ENCODE data around the gene KIF18A. TPM values are rescaled to one million over a fixed set of nuclear protein-coding genes. Genes with fewer than 3 reads are reported as not detected.

KIF18A gene
- total RNA-seq, 1 donor from 2014 or later = 4.4 TPM

DNA sequence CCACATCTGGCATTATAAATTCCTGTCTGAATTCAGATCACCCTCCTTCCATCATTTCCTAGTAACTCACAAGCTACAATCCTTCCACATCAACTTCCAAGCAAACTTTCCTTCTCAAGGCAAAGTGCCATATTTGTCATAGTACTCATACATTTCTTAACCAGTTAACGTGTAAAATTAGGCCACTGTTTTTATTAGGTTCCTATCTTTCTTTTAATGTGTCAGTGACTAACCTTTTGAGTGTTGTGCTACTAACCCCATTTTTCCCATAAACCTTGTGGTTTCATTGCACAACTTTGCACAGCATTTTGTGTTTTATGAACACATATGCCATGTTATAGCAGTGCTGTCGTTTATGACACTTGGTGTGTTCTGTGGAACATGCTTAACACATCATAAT is 90.1 kb downstream of the KIF18A start:
- Mint-ChIP-seq H3K27me3 (no peaks in the 10 kb centered on the region), H3K27ac (no peak overlapping the region), H3K4me1 (no peaks in the 10 kb centered on the region), H3K9me3 (no peaks in the 10 kb centered on the region), H3K4me3 (no peak overlapping the region), H3K36me3 (ENCODE audit: low read depth) (no peaks in the 10 kb centered on the region)
- ChIA-PET CTCF (no interaction called here), POLR2A (no interaction called here)
- intact Hi-C loops (cut with micrococcal nuclease) = no loop called here
- ATAC-seq (ENCODE audit: low read depth) (no peak), DNase-seq (no peak)
- TF ChIP-seq, protein P1, sequence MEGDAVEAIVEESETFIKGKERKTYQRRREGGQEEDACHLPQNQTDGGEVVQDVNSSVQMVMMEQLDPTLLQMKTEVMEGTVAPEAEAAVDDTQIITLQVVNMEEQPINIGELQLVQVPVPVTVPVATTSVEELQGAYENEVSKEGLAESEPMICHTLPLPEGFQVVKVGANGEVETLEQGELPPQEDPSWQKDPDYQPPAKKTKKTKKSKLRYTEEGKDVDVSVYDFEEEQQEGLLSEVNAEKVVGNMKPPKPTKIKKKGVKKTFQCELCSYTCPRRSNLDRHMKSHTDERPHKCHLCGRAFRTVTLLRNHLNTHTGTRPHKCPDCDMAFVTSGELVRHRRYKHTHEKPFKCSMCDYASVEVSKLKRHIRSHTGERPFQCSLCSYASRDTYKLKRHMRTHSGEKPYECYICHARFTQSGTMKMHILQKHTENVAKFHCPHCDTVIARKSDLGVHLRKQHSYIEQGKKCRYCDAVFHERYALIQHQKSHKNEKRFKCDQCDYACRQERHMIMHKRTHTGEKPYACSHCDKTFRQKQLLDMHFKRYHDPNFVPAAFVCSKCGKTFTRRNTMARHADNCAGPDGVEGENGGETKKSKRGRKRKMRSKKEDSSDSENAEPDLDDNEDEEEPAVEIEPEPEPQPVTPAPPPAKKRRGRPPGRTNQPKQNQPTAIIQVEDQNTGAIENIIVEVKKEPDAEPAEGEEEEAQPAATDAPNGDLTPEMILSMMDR (IDR thresholded peaks at IDR 0.05) = no peak

DNA sequence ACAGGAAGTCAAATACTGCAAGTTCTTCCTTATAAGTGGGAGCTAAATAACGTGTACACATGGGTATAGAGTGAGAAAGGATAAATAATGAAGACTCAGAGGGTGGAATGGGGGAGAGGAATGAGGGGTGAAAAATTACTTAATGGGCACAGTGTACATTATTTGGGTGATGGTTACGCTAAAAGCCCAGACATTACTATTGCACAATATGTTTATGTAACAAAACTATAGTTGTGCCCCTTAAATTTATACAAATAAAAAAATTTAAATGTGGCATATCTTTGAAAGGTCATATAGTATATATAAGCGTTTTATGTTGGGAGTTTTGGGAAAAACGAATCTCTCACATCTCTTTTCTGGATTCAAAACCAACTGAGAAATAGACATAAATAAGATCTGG is 96.1 kb downstream of the KIF18A start:
- H3K36me3 Mint-ChIP-seq (ENCODE audit: low read depth) = no peaks in the 10 kb centered on the region
- ChIA-PET POLR2A (no interaction called here), CTCF (no interaction called here)
- ATAC-seq (ENCODE audit: low read depth) = no peak
- intact Hi-C loops (cut with micrococcal nuclease) = no loop called here
- no peaks in the 10 kb centered on the region for H3K9me3 Mint-ChIP-seq
- H3K27ac Mint-ChIP-seq = no peak overlapping the region
- TF ChIP-seq, protein P1 (IDR thresholded peaks at IDR 0.05) = no peak
- DNase-seq = no peak
- H3K4me1 Mint-ChIP-seq = no peaks in the 10 kb centered on the region
- no peak overlapping the region for H3K4me3 Mint-ChIP-seq
- no peaks in the 10 kb centered on the region for H3K27me3 Mint-ChIP-seq

DNA sequence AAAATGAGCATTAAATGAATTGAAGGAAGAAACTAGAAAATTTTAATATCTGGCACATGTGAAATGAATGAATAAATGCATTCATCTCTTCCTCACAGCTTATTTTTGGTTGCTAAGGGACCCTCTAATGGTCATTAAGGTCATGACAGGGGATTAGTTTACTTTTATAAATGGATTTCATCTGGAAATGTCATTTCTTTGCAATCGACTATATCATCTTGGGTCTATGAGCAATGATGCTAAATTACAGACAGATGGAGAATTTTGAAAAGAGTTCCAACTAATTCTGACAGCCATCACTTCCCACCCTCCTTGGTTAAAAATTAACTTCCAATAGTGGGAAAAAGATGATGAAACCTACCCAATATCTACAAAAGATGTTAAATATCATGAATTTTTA is 98.0 kb downstream of the KIF18A start:
- Mint-ChIP-seq H3K27ac (no peak overlapping the region), H3K4me3 (no peak overlapping the region), H3K36me3 (ENCODE audit: low read depth) (no peaks in the 10 kb centered on the region), H3K9me3 (no peaks in the 10 kb centered on the region), H3K4me1 (no peaks in the 10 kb centered on the region), H3K27me3 (no peaks in the 10 kb centered on the region)
- intact Hi-C loops (cut with micrococcal nuclease) = no loop called here
- no peak for DNase-seq
- CTCF ChIA-PET = no interaction called here
- POLR2A ChIA-PET = no interaction called here
- TF ChIP-seq, protein P1 (IDR thresholded peaks at IDR 0.05) = no peak
- ATAC-seq (ENCODE audit: low read depth) = no peak

DNA sequence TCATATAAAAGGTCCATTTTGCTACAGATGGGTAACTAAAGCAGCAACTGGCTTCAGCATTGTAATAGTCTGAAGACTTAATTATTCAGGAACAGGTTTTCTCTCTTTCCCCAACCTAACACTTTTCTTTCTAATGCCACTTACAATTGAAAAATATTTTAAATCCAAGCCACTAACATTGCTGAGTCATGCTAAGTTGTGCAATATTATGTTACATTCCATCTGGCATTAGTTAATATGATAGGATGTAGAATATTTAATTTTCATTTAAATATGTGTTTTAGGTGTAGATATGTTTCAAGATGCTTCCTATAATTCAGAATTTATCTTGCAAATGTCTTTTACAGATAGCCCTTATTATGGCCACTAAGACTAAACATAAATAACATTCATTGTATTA is 98.6 kb downstream of the KIF18A start:
- ChIA-PET CTCF (no interaction called here), POLR2A (no interaction called here)
- intact Hi-C loops (cut with micrococcal nuclease) = no loop called here
- ATAC-seq (ENCODE audit: low read depth) (no peak), DNase-seq (no peak)
- Mint-ChIP-seq H3K27me3 (no peaks in the 10 kb centered on the region), H3K36me3 (ENCODE audit: low read depth) (no peaks in the 10 kb centered on the region), H3K9me3 (no peaks in the 10 kb centered on the region), H3K4me1 (no peaks in the 10 kb centered on the region), H3K27ac (no peak overlapping the region), H3K4me3 (no peak overlapping the region)
- TF ChIP-seq, protein P1 (IDR thresholded peaks at IDR 0.05) = no peak

DNA sequence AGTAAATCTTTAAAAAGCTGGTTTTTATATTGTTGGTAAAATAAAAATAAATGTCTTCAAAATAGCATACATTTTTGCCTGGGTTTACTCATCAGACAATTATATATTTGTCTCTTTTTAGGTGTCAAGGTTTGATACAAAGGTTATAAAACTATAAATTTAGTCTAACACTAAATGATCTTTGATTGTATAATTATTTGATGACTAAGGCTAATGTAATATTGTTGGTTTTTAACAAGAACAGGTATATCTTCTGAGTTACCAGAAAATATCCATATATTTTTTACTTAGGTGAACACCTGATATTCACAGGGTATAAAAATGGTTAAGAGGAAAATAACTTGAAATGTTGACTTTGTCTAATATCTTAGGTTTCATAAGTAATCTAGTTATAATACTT is 104.3 kb downstream of the KIF18A start:
- H3K27me3 Mint-ChIP-seq = no peaks in the 10 kb centered on the region
- H3K9me3 Mint-ChIP-seq = peaks cover 24% of the 10 kb centered on the region
- DNase-seq (no peak), ATAC-seq (ENCODE audit: low read depth) (no peak)
- no peaks in the 10 kb centered on the region for H3K4me1 Mint-ChIP-seq
- H3K27ac Mint-ChIP-seq = no peak overlapping the region
- TF ChIP-seq, protein P1 (IDR thresholded peaks at IDR 0.05) = no peak
- intact Hi-C loops (cut with micrococcal nuclease) = no loop called here
- POLR2A ChIA-PET = no interaction called here
- CTCF ChIA-PET = no interaction called here
- H3K36me3 Mint-ChIP-seq (ENCODE audit: low read depth) = peaks cover 10% of the 10 kb centered on the region
- no peak overlapping the region for H3K4me3 Mint-ChIP-seq
